DMS79 (cell line): ENCODE data around the gene PAX2.
A peak's percentile ranks its signal among the peaks of the same experiment; 100 is the strongest.

Experiments
- DNase-seq: peaks from one replicate; lab custom pipeline; 2025; lab: John Stamatoyannopoulos, UW

PAX2 gene

DNA sequence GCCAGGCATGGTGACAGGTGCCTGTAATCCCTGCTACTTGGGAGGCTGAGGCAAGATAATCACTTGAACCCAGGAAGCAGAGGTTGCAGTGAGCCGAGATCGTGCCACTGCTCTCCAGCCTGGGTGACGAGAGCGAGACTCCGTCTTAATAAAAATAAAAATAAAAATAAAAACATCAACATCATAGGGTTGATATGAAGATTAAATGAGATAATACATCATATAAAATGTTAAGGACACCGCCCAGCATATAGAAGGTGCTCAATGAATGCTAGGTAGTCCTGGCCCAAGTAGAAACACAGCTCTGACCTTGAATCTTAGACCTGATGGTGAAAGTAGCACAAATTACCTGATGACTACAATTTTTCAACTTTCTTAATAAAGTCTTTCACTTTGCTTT is 74.0 kb downstream of the PAX2 start:
- DNase-seq = no peak

DNA sequence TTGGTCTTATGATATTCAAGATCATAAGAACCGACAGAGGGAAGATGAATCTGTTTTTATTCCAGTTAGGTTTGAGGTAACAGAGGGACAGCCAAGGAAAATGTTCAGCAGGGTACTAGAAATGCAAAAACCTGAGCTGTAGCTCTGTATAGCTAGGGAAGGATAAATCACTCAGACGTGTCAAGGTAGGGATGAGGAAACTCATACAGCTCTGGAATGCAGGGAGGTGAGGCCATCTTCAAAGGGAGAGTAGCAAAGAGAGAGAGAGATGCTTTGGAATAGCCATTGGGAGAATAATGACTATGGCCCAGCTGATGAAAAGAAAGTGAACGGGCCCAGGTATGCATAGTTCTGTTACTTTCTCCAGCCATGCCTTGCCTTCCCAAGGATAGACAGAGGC is 77.8 kb downstream of the PAX2 start:
- no peak for DNase-seq

DNA sequence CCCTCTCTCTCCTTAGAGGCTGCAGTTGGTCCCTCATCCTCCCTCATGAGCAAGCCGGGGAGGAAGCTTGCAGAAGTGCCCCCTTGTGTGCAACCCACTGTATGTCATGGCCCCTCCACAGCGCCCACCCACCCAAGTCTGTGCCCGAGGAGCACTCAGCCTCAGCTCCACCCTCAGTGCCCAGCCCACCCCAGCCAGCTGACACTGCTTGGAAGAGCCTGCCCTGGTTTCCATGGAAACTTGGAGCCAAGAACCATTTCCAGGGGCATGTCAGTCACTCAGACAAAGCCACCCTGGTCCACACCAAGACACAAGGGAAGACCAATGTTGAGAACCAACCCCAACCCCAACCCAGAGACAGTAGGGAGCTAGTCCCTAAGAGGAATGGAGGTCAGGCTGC is 79.5 kb downstream of the PAX2 start:
- DNase-seq = no peak

- DNase-seq = no peak
Observed at GRCh38 chr10:100825325-100825875, 80.0 kb downstream of the PAX2 start.

GRCh38 chr10:100826031-100826651 is 80.8 kb downstream of the PAX2 start:
- DNase-seq = no peak

- no peak for DNase-seq
Observed at GRCh38 chr10:100826661-100826982, 81.2 kb downstream of the PAX2 start.

- DNase-seq = peak; percentile 2
Observed at GRCh38 chr10:100826983-100827818, 81.8 kb downstream of the PAX2 start.

DNA sequence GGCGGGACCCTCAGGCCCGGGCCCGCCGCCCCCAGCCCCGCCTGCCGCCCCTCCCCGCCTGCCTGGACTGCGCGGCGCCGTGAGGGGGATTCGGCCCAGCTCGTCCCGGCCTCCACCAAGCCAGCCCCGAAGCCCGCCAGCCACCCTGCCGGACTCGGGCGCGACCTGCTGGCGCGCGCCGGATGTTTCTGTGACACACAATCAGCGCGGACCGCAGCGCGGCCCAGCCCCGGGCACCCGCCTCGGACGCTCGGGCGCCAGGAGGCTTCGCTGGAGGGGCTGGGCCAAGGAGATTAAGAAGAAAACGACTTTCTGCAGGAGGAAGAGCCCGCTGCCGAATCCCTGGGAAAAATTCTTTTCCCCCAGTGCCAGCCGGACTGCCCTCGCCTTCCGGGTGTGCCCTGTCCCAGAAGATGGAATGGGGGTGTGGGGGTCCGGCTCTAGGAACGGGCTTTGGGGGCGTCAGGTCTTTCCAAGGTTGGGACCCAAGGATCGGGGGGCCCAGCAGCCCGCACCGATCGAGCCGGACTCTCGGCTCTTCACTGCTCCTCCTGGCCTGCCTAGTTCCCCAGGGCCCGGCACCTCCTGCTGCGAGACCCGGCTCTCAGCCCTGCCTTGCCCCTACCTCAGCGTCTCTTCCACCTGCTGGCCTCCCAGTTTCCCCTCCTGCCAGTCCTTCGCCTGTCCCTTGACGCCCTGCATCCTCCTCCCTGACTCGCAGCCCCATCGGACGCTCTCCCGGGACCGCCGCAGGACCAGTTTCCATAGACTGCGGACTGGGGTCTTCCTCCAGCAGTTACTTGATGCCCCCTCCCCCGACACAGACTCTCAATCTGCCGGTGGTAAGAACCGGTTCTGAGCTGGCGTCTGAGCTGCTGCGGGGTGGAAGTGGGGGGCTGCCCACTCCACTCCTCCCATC is 82.7 kb downstream of the PAX2 start:
- DNase-seq = no peak

DNA sequence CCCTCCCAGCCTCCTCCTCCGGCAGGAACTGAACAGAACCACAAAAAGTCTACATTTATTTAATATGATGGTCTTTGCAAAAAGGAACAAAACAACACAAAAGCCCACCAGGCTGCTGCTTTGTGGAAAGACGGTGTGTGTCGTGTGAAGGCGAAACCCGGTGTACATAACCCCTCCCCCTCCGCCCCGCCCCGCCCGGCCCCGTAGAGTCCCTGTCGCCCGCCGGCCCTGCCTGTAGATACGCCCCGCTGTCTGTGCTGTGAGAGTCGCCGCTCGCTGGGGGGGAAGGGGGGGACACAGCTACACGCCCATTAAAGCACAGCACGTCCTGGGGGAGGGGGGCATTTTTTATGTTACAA is 83.3 kb downstream of the PAX2 start:
- DNase-seq = no peak

DNA sequence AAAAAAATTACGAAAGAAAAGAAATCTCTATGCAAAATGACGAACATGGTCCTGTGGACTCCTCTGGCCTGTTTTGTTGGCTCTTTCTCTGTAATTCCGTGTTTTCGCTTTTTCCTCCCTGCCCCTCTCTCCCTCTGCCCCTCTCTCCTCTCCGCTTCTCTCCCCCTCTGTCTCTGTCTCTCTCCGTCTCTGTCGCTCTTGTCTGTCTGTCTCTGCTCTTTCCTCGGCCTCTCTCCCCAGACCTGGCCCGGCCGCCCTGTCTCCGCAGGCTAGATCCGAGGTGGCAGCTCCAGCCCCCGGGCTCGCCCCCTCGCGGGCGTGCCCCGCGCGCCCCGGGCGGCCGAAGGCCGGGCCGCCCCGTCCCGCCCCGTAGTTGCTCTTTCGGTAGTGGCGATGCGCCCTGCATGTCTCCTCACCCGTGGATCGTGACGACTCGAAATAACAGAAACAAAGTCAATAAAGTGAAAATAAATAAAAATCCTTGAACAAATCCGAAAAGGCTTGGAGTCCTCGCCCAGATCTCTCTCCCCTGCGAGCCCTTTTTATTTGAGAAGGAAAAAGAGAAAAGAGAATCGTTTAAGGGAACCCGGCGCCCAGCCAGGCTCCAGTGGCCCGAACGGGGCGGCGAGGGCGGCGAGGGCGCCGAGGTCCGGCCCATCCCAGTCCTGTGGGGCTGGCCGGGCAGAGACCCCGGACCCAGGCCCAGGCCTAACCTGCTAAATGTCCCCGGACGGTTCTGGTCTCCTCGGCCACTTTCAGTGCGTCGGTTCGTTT is 83.9 kb downstream of the PAX2 start:
- no peak for DNase-seq

GRCh38 chr10:100829933-100830727 is 84.7 kb downstream of the PAX2 start:
- no peak for DNase-seq

GRCh38 chr10:100830728-100831111 is 85.3 kb downstream of the PAX2 start:
- no peak for DNase-seq

- no peak for DNase-seq
Observed at GRCh38 chr10:100831742-100832141, 86.4 kb downstream of the PAX2 start.

DNA sequence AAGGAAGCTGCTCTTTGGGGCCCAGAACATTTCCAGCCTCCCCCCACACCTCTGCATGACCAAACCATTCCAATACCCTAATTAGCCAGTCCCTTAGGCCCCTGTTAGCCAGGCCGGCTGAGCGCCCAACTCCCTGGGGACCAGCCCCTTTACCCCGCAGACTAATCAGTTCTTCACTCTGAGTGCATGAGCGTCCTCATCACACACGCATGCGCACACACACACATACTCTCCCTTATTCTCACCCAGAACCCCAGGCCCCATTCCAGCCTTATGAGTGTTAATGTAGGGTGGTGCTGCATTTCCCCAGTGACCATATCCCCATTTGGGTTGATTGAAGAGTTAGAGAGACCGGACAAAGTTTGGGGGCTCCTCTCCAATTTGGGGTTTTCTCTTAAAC is 90.4 kb downstream of the PAX2 start:
- DNase-seq = no peak

DNA sequence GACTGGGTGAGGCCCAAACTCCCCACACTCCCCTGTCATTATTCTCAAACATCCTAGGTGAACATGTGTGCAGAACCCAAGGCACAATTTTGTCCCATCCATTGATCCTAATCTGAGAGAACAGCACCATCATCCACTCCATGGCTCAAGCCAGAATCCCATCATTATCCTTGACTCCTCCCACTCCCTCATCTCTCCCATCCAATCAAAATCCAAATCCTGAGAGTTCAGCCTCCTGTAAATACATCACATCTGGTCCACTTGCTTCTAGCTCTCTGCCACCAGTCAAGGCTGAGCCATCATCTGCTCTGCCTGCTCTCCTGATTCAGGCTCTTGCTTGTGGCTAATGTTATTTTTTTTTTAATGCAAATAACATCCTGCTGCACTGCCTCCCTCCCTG is 91.5 kb downstream of the PAX2 start:
- no peak for DNase-seq

GRCh38 chr10:100837300-100837699 is 91.9 kb downstream of the PAX2 start:
- no peak for DNase-seq

DNA sequence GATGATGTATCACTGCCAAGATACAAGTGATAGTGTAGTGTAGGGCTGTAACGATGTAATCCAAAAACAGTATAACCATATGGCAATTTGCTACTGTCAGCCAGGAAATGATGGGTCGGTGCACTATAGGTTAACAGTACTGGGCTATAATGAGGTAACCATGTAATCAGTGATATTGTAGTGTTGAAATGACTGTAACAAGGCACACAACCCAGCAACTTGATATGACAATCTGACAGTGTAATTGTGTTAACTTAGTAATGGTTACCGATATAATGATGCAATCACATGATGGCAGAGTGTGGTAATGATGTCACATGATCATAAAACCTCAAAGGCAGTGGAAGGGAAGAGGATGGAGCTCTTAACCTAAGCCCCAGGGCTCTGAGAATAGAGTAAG is 93.6 kb downstream of the PAX2 start:
- no peak for DNase-seq

DNA sequence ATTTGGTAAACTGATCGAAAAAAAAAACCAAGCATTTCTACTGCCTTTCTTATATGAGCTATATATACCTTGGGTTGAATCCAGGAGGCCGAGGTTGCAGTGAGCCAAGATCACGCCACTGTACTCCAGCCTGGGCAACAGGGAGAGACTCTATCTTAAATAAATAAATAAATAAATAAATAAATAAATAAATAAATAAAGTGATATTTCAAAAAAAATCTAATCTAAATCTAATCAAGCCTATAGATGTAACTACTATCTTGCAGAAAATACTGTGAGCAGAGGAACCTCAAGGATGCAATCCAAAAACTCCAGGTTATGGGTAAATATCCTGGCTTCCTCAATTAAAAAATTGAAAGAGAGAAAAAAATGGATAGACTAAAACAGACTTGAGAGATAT is 96.1 kb downstream of the PAX2 start:
- no peak for DNase-seq

GRCh38 chr10:100847440-100847839 is 102.1 kb downstream of the PAX2 start:
- DNase-seq = no peak

DNA sequence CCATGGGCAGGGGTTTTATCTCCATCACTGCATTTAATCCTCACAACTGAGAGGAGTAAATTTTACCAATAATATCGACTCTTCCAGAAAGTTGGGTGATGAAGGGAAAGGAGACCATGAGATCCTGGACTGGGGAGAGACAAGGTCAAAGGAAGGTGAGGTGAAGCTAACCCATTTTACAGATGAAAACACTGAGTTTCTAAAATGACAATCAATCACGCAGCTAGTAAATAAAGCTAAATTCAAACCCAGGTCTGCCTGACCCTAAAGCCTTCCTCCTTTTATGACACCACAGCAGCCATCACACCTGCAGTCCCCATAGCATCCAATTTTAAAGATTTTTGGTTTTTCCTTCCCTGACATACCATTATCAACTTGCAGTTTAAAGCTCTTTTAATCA is 103.4 kb downstream of the PAX2 start:
- no peak for DNase-seq

DNA sequence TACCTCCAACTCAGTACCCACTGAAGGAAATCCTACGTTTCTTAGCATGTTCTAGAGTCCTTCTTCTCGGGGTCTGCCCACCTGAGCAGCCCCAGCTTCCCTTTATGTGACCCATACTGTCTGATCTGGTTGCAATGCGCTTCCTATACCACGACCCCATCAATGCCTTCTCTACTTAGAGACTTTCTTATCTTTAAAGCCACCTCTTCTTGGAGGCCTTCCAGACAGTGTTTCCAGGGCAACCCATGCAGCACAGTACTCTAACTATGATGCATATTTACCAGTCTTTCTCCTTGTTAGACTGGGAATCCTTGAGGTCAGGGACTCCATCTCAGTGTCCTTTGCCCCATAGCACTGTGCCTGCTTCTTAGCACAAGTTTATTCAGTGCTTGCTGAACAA is 112.9 kb downstream of the PAX2 start:
- no peak for DNase-seq
